Stimulated activated CD8-positive, alpha-beta memory T cell treated with anti-CD3 and anti-CD28 coated beads, Interleukin-7, amount 100 ng/mL, for 48 hours (primary cell): Measurements from ENCODE around the gene TMEM98.
"Not testable (repeated sequence)": the region's sequence is repeated elsewhere in the genome, so short reads cannot be mapped to it uniquely, and the experiment has no call there.

Experiments
- DNase-seq, 2 donors: peaks; one replicate each; pipeline ENCODE4 v3.0.0-alpha.2; 2020; ENCODE audit warnings: low read depth in 1 of 2; ENCODE audit errors: extremely low read depth in 1 of 2

TMEM98 gene

DNA sequence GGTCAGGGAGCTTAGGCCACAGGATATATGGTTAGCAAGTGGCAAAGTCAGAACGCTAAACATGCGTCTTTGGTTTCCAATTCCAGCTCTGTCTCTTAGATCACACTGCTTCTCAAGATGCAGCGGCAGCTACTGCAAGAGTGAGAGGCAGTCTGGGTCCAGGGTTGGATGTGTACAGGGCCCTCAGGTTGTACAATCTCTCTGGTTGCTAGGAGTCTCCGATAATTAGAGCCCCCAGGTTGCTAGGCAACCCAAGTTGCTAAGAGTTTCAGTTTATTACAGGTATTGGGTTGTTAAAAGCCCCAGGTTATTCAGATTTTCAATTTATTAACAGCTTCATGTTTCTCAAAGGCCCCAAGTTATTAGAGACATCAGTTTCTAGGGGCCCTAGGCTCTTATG, 48.2 kb downstream of the TMEM98 start:
- no peak for DNase-seq

GRCh38 chr17:32976605-32977004, 48.7 kb downstream of the TMEM98 start:
- no peak for DNase-seq

DNA sequence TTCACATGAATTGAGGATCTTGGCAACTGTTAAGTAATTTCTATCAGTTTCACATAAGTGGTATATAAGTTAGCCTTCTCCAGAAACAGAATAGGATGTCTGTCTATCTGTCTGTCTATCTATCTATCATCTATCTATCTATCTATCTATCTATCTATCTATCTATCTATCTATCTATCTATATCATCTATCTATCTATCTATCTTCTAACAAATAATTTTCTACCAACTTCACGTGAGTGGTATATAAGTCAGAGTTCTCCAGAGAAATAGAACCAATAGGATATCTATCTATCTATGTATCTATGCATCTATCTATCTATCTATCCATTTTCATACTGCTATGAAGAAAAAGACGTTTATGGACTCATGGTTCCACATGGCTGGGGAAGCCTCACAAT, 52.3 kb downstream of the TMEM98 start:
- no peak for DNase-seq

DNA sequence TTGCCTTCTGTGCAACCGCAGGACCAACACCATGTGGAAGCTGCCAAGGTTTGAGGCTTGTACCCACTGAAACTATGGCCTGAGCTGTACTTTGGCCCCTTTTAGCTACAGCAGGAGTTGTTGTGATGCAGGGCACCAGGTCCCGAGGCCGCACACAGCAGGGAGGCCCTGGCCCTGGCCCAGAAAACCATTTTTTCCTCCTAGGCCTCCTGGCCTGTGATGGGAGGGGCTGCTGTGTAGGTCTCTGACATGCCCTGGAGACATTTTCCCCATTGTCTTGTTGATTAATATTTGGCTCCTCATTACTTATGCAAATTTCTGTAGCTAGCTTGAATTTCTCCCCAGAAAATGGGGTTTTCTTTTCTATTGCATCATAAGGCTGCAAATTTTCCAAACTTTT, 53.7 kb downstream of the TMEM98 start:
- DNase-seq, result not testable (repeated sequence)

DNA sequence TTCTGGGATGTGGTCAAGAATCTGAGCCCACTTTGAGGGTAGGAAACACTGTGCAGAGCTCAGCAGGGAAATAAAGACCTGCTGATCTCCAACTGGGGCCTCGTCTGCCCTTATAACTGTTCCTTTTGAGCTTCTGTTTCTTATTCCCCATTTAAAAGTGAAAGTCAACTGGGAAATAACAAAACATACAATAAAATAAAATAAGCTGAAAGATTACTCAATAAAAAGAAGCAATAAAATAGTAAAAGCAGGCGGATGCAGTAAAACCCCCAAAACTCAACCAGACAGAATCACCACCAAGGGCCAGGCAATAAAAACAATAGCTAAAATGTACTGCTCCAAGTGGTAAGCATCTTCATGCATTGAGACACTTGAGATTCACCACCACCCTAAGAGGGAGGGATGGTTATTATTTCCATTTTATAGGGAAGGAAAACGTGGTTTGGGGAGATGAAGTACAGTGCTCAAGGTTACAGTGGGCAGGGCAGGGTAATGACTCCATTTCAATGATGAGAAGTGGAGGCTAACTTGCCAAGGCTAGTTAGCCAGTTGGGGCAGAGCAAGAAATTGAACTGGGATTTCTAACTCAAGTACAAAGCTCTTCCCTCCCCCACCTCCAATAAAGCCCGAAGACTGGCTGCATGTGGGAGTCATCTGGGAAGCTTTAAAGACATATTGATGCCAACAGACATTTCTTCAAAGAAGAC, 57.2 kb downstream of the TMEM98 start:
- DNase-seq, result no peak

DNA sequence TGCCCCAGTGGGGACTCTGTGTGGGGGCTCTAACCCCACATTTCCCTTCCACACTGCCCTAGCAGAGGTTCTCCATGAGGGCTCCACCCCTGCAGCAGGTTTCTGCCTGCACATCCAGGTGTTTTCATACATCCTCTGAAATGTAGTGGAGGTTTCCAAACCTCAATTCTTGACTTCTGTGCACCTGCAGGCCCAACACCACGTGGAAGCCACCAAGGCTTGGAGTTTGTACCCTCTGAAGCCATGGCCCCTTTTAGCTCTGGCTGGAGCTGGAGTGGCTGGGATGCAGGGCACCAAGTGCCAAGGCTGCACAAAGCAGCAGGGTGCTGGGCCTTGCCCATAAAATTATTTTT, 59.5 kb downstream of the TMEM98 start:
- DNase-seq, result not testable (repeated sequence)

DNA sequence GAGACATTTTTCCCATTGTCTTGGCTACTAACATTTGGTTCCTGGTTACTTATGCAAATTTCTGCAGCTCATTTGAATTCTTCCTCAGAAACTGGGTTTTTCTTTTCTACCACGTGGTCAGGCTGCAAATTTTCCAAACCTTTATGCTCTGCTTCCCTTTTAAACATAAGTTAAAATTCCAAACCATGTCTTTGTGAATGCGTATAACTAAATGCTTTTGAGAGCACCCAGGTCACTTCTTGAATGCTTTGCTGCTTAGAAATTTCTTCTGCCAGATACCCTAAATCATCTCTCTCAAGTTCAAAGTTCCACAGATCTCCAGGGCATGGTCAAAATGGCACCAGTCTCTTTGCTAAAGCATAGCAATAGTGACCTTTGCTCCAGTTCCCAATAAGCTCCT, 59.9 kb downstream of the TMEM98 start:
- not testable (repeated sequence) for DNase-seq

DNA sequence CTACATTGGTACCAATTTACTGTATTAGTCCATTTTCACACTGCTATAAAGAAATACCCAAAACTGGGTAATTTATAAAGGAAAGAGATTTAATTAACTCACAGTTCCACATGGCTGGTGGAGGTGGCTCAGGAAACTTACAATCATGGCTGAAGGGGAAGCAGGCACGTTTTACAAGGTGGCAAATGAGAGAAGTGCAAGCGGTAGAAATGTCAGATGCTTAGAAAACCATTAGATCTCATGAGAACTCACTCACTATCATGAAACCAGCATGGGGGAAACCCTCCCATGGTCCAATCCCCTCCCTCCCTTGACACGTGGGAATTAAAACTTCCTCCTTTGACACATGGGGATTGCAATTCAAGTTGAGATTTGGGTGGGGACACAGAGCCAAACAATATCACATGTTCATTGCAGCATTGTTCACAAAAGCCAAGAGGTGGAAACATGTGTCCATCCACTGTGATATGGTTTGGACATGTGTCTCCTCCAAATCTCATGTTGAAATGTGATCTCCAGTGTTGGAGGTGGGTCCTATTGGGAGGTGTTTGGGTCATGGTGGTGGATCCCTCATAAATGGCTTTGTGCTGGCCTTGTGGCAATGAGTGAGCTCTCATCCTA, 60.6 kb downstream of the TMEM98 start:
- no peak for DNase-seq

DNA sequence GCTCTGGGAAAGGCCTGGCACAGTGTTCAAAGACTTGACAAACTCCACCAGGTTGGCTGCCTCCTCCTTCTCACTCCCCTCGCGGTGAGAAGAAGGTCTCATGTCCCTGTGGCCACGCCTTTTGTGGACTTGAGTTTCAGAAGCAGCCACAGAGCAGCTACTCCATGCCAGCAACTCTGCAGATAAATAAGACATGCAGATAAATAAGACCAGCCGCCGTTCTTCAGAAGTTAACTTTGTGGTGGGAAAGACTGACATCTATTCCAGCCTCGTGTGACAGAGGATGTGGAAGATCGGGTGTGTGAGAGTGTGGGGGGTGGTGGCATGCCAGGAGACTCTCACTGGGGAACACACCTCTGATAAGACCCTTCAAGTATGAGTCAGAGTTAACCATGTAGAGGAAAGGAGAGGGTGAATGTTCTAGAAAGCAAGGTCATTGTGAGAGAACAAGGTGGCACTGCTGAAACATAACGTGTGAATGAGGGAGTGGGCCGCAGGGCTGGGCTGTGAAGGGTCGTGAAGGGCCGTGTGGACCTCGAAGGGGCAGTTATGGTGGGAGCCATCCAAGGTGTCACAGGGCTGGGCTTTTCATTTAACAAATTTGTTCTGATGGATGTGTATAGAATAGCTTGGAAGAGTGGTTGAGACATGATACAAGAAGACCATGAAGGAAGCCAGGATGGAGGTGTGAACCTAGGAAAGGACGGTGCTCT, 64.5 kb downstream of the TMEM98 start:
- no peak for DNase-seq

DNA sequence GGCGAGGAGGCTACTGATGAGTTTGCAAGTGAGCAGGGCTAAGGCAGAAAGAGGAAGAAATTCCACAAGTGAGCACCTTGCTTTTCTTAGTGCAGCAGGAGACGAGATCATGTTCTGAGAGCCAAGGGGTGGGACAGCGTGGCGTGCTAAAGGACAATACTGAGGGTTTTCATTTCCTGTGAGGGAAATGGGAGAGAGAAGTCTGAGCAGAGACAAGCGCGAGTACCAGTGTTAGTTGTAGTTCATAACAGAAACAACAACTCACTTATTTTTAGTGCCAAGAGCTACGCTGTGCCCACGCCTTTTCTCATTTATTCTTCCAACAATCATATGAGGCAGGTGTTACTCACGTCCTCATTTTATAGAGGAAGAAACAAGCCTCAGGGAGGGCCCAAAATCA, 66.0 kb downstream of the TMEM98 start:
- DNase-seq, result no peak
